Bronchial epithelial cell (primary cell): ENCODE results near the gene NOA1. TPM values are rescaled to one million over a fixed set of nuclear protein-coding genes. Genes with fewer than 3 reads are reported as not detected.
"Not testable (repeated sequence)": the region's sequence is repeated elsewhere in the genome, so short reads cannot be mapped to it uniquely, and the experiment has no call there.

Experiments
- DNase-seq: peaks from one replicate; pipeline ENCODE4 v3.0.0-alpha.2; 2010; ENCODE audit warnings: low read depth
- FAIRE-seq: peaks from 2 replicates; lab custom pipeline; 2011; peaks lifted over from hg19 to GRCh38; lab: Jason Lieb, UNC
- H3K27me3 ChIP-seq: 2 replicates; pipeline ENCODE4 v1.5.1; 2011; ENCODE audit warnings: low read length; ENCODE audit not compliant: control insufficient read depth, insufficient read depth
- H3K36me3 ChIP-seq: 2 replicates; pipeline ENCODE4 v1.5.1; 2011; ENCODE audit warnings: low read length; ENCODE audit not compliant: control insufficient read depth, insufficient read depth
- H3K4me3 ChIP-seq: 2 replicates; pipeline ENCODE4 v1.5.1; 2011; ENCODE audit warnings: mild to moderate bottlenecking, low read depth, low read length, control low read depth
- CTCF ChIP-seq: IDR thresholded peaks from 2 replicates; pipeline ENCODE4 v1.5.1; 2011; ENCODE audit warnings: mild to moderate bottlenecking, moderate library complexity, low read length, control low read depth, inconsistent platforms; ENCODE audit not compliant: insufficient read depth, severe bottlenecking
- total RNA-seq: library from RNA; depleted of rRNA; stranded (reverse); fragments of >200 nt; gene quantifications from 2 replicates; pipeline ENCODE4 v1.2.1, GENCODE V29; 2014

Gene NOA1
- total RNA-seq, 1 donor from 2014 or later: 18.7 TPM

DNA sequence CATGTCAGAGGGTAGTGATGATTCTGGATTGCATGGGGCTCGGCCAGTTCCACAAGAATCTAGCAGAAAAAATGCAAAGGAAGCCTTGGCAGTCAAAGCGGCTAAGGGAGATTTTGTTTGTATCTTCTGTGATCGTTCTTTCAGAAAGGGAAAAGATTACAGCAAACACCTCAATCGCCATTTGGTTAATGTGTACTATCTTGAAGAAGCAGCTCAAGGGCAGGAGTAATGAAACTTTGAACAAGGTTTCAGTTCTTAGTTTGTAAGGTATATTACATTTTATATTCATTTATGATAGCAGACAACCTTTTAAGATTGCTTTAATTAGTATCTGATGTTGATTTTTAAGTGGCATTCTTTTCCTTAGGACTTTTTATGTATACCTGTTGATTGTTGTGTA is 45.5 kb downstream of the NOA1 start:
- H3K27me3 ChIP-seq: no peaks in the 10 kb centered on the region
- TF ChIP-seq CTCF: no peak
- FAIRE-seq (no peak), DNase-seq (no peak)
- H3K4me3 ChIP-seq: no peak overlapping the region
- peaks cover 5% of the 10 kb centered on the region for H3K36me3 ChIP-seq

GRCh38 chr4:56930638-56931037 is 46.8 kb downstream of the NOA1 start:
- peaks cover 5% of the 10 kb centered on the region for H3K36me3 ChIP-seq
- FAIRE-seq (no peak), DNase-seq (no peak)
- no peak overlapping the region for H3K4me3 ChIP-seq
- no peak for TF ChIP-seq CTCF
- H3K27me3 ChIP-seq: no peaks in the 10 kb centered on the region

DNA sequence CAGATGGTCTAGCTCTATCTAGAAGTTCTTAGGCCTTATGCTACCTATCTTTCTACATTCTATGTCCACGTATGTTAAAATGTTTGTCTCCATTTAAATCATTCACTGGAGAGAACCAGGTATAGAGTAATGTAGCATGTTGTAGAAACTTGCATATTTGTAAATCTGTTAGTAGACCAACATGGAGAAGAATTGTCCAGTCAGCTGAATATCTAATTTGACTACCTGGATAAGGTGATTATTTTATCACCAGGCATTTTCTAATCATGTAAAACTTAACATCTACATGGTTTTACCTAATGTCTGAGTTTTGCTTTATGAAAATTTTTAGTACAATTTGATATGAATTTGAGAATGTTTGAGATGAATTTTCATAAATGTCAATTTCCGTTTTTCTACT is 50.2 kb downstream of the NOA1 start:
- Histone ChIP-seq H3K27me3 (no peaks in the 10 kb centered on the region), H3K36me3 (peaks cover 5% of the 10 kb centered on the region), H3K4me3 (no peak overlapping the region)
- DNase-seq: no peak
- FAIRE-seq: no peak
- TF ChIP-seq CTCF: no peak

DNA sequence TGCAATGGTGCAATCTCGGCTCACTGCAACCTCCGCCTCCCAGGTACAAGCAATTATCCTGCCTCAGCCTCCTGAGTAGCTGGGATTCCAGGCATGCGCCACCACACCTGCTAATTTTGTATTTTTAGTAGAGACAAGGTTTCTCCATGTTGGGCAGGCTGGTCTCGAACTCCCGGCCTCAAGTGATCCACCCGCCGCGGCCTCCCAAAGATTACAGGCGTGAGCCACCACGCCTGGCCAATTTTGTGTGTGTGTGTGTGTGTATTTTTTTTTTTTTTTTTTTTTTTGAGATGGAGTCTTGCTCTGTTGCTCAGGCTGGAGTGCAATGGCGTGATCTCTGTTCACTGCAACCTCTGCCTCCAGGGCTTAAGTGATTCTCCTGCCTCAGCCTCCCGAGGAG is 62.4 kb downstream of the NOA1 start:
- not testable (repeated sequence) for H3K4me3 ChIP-seq, FAIRE-seq, H3K36me3 ChIP-seq, DNase-seq, H3K27me3 ChIP-seq

DNA sequence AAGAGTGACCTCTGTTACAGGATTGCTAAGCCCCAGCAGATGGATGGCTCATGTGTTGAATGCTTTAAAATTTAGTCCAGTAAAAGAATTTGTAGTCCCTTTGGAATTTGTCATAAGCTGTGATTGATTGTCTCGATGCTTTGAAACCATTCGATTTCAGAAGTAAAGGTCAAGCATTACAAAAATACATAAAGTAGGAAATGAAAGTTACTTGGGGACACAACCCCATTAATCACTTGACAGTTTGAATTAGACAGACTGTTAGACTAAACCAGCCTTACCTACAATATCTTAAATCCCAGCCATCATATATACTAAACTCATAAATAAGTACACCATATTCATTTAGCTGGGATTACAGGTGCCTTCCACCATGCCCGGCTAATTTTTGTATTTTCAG is 63.1 kb downstream of the NOA1 start:
- FAIRE-seq (no peak), DNase-seq (no peak)
- no peak for TF ChIP-seq CTCF
- Histone ChIP-seq H3K4me3 (no peak overlapping the region), H3K36me3 (peaks cover 3% of the 10 kb centered on the region), H3K27me3 (no peaks in the 10 kb centered on the region)

Other genes starting within 250 kb of the NOA1 start
- not detected in 2 replicates for gene SPINK2, start 155.9 kb downstream of the NOA1 start, total RNA-seq
- 17.6 and 21.6 TPM in 2 replicates for gene REST, start 69.7 kb downstream of the NOA1 start, total RNA-seq
- 97.2 and 112 TPM in 2 replicates for gene POLR2B, start 1.3 kb upstream of the NOA1 start, total RNA-seq
- 89.9 and 92.9 TPM in 2 replicates for gene IGFBP7, start 132.8 kb upstream of the NOA1 start, total RNA-seq